NB4 (cell line): ENCODE measurements around the gene DPYD.

ENCODE experiments used
- CTCF ChIP-seq: IDR thresholded peaks from one replicate; pipeline ENCODE4 v1.5.1; 2012; ENCODE audit warnings: low read depth, low read length
- MAX ChIP-seq: IDR thresholded peaks from 2 replicates; pipeline ENCODE4 v1.6.1; 2011; ENCODE audit warnings: low read depth, low read length
- MYC ChIP-seq: IDR thresholded peaks from 2 replicates; pipeline ENCODE4 v1.6.1; 2011; ENCODE audit warnings: low read depth, low read length
- POLR2A ChIP-seq: IDR thresholded peaks from 2 replicates; pipeline ENCODE4 v1.6.1; 2011; ENCODE audit warnings: mild to moderate bottlenecking; ENCODE audit not compliant: insufficient read length; ENCODE audit errors: extremely low read depth

- TF ChIP-seq CTCF (no peak), MYC (no peak), POLR2A (no peak), MAX (no peak)
These were observed 797.0 kb downstream of the DPYD start for GRCh38 chr1:97123717-97124431.
